ENCODE measurements around the gene KSR2.

KSR2 gene

GRCh38 chr12:117592588-117593305 is 376.0 kb downstream of the KSR2 start:
- Histone ChIP-seq H3K36me3 (ENCODE audit: insufficient read depth, insufficient read length, low read length) (no peaks in the 10 kb centered on the region), H3K9ac (ENCODE audit: insufficient read length, low read depth) (no peak overlapping the region), H3K4me3 (ENCODE audit: insufficient read length, low read depth) (no peak overlapping the region), H3K9me3 (ENCODE audit: insufficient read depth, low read length) (no peaks in the 10 kb centered on the region), H3K4me1 (ENCODE audit: insufficient read depth, insufficient read length) (peaks cover 6% of the 10 kb centered on the region), H3K27me3 (ENCODE audit: insufficient read depth, insufficient read length) (no peaks in the 10 kb centered on the region)
- no peak for TF ChIP-seq ZNF274 (IDR thresholded peaks at IDR 0.05; ENCODE audit: low read depth, low read length)
- no peak for TF ChIP-seq YY1 (IDR thresholded peaks at IDR 0.05; ENCODE audit: insufficient read depth, insufficient read length)
- TF ChIP-seq SUZ12 (IDR thresholded peaks at IDR 0.05; ENCODE audit: extremely low read depth, insufficient read depth, insufficient read length): no peak
- DNase-seq (ENCODE audit: low read depth, low spot score): no peak

GRCh38 chr12:117590999-117591398 is 377.8 kb downstream of the KSR2 start:
- H3K27me3 ChIP-seq (ENCODE audit: insufficient read depth, insufficient read length): peaks cover 3% of the 10 kb centered on the region
- H3K4me3 ChIP-seq (ENCODE audit: insufficient read length, low read depth): no peak overlapping the region
- no peaks in the 10 kb centered on the region for H3K36me3 ChIP-seq (ENCODE audit: insufficient read depth, insufficient read length, low read length)
- TF ChIP-seq SUZ12 (IDR thresholded peaks at IDR 0.05; ENCODE audit: extremely low read depth, insufficient read depth, insufficient read length) (no peak), ZNF274 (IDR thresholded peaks at IDR 0.05; ENCODE audit: low read depth, low read length) (no peak)
- H3K9ac ChIP-seq (ENCODE audit: insufficient read length, low read depth): no peak overlapping the region
- peaks cover 6% of the 10 kb centered on the region for H3K4me1 ChIP-seq (ENCODE audit: insufficient read depth, insufficient read length)
- no peaks in the 10 kb centered on the region for H3K9me3 ChIP-seq (ENCODE audit: insufficient read depth, low read length)
- no peak for DNase-seq (ENCODE audit: low read depth, low spot score)

GRCh38 chr12:117590386-117590785 is 378.4 kb downstream of the KSR2 start:
- H3K36me3 ChIP-seq (ENCODE audit: insufficient read depth, insufficient read length, low read length): no peaks in the 10 kb centered on the region
- no peak for DNase-seq (ENCODE audit: low read depth, low spot score)
- no peak overlapping the region for H3K4me3 ChIP-seq (ENCODE audit: insufficient read length, low read depth)
- no peaks in the 10 kb centered on the region for H3K9me3 ChIP-seq (ENCODE audit: insufficient read depth, low read length)
- no peak overlapping the region for H3K9ac ChIP-seq (ENCODE audit: insufficient read length, low read depth)
- H3K4me1 ChIP-seq (ENCODE audit: insufficient read depth, insufficient read length): peaks cover 6% of the 10 kb centered on the region
- peaks cover 3% of the 10 kb centered on the region for H3K27me3 ChIP-seq (ENCODE audit: insufficient read depth, insufficient read length)
- no peak for TF ChIP-seq SUZ12 (IDR thresholded peaks at IDR 0.05; ENCODE audit: extremely low read depth, insufficient read depth, insufficient read length)
- TF ChIP-seq ZNF274 (IDR thresholded peaks at IDR 0.05; ENCODE audit: low read depth, low read length): no peak
- TF ChIP-seq YY1 (IDR thresholded peaks at IDR 0.05; ENCODE audit: insufficient read depth, insufficient read length): no peak

- Histone ChIP-seq H3K4me3 (ENCODE audit: insufficient read length, low read depth) (no peak overlapping the region), H3K27me3 (ENCODE audit: insufficient read depth, insufficient read length) (peaks cover 3% of the 10 kb centered on the region), H3K4me1 (ENCODE audit: insufficient read depth, insufficient read length) (peaks cover 6% of the 10 kb centered on the region), H3K9me3 (ENCODE audit: insufficient read depth, low read length) (no peaks in the 10 kb centered on the region), H3K36me3 (ENCODE audit: insufficient read depth, insufficient read length, low read length) (no peaks in the 10 kb centered on the region), H3K9ac (ENCODE audit: insufficient read length, low read depth) (no peak overlapping the region)
- DNase-seq (ENCODE audit: low read depth, low spot score): no peak
- no peak for TF ChIP-seq ZNF274 (IDR thresholded peaks at IDR 0.05; ENCODE audit: low read depth, low read length)
- TF ChIP-seq YY1 (IDR thresholded peaks at IDR 0.05; ENCODE audit: insufficient read depth, insufficient read length): no peak
- no peak for TF ChIP-seq SUZ12 (IDR thresholded peaks at IDR 0.05; ENCODE audit: extremely low read depth, insufficient read depth, insufficient read length)
Observed at GRCh38 chr12:117589021-117589420, 379.8 kb downstream of the KSR2 start.

- Histone ChIP-seq H3K9ac (ENCODE audit: insufficient read length, low read depth) (no peak overlapping the region), H3K36me3 (ENCODE audit: insufficient read depth, insufficient read length, low read length) (no peaks in the 10 kb centered on the region), H3K4me1 (ENCODE audit: insufficient read depth, insufficient read length) (no peaks in the 10 kb centered on the region), H3K9me3 (ENCODE audit: insufficient read depth, low read length) (no peaks in the 10 kb centered on the region), H3K27me3 (ENCODE audit: insufficient read depth, insufficient read length) (peaks cover 3% of the 10 kb centered on the region), H3K4me3 (ENCODE audit: insufficient read length, low read depth) (no peak overlapping the region)
- DNase-seq (ENCODE audit: low read depth, low spot score): no peak
- TF ChIP-seq ZNF274 (IDR thresholded peaks at IDR 0.05; ENCODE audit: low read depth, low read length): no peak
- no peak for TF ChIP-seq SUZ12 (IDR thresholded peaks at IDR 0.05; ENCODE audit: extremely low read depth, insufficient read depth, insufficient read length)
- no peak for TF ChIP-seq YY1 (IDR thresholded peaks at IDR 0.05; ENCODE audit: insufficient read depth, insufficient read length)
Observed at GRCh38 chr12:117587631-117588287, 381.0 kb downstream of the KSR2 start.

GRCh38 chr12:117583677-117584225 is 385.0 kb downstream of the KSR2 start:
- no peak for DNase-seq (ENCODE audit: low read depth, low spot score)
- TF ChIP-seq ZNF274 (IDR thresholded peaks at IDR 0.05; ENCODE audit: low read depth, low read length) (no peak), YY1 (IDR thresholded peaks at IDR 0.05; ENCODE audit: insufficient read depth, insufficient read length) (no peak)
- Histone ChIP-seq H3K9ac (ENCODE audit: insufficient read length, low read depth) (no peak overlapping the region), H3K27me3 (ENCODE audit: insufficient read depth, insufficient read length) (peaks cover 3% of the 10 kb centered on the region), H3K9me3 (ENCODE audit: insufficient read depth, low read length) (no peaks in the 10 kb centered on the region), H3K4me1 (ENCODE audit: insufficient read depth, insufficient read length) (no peaks in the 10 kb centered on the region), H3K36me3 (ENCODE audit: insufficient read depth, insufficient read length, low read length) (no peaks in the 10 kb centered on the region), H3K4me3 (ENCODE audit: insufficient read length, low read depth) (no peak overlapping the region)

- Histone ChIP-seq H3K27me3 (ENCODE audit: insufficient read depth, insufficient read length) (peaks cover 3% of the 10 kb centered on the region), H3K36me3 (ENCODE audit: insufficient read depth, insufficient read length, low read length) (no peaks in the 10 kb centered on the region), H3K9ac (ENCODE audit: insufficient read length, low read depth) (no peak overlapping the region), H3K4me1 (ENCODE audit: insufficient read depth, insufficient read length) (no peaks in the 10 kb centered on the region), H3K9me3 (ENCODE audit: insufficient read depth, low read length) (no peaks in the 10 kb centered on the region), H3K4me3 (ENCODE audit: insufficient read length, low read depth) (no peak overlapping the region)
- no peak for TF ChIP-seq YY1 (IDR thresholded peaks at IDR 0.05; ENCODE audit: insufficient read depth, insufficient read length)
- no peak for DNase-seq (ENCODE audit: low read depth, low spot score)
Observed at GRCh38 chr12:117583092-117583491, 385.7 kb downstream of the KSR2 start.
